ENCODE measurements around the gene USP46. TPM values are rescaled to one million over a fixed set of nuclear protein-coding genes. Genes with fewer than 3 reads are reported as not detected.

The USP46 gene
- total RNA-seq, 1 donor: 5.7 TPM

Other genes starting within 250 kb of the USP46 start
- under 0.01 TPM for gene ERVMER34-1, start 92.1 kb upstream of the USP46 start, total RNA-seq
- under 0.01 TPM for gene RASL11B, start 203.0 kb upstream of the USP46 start, total RNA-seq